CD4-positive, alpha-beta T cell treated with Interleukin-4 for 4 hours (primary cell): ENCODE measurements around the gene SCAND1.
"Not testable (repeated sequence)": the region's sequence is repeated elsewhere in the genome, so short reads cannot be mapped to it uniquely, and the experiment has no call there.

ENCODE experiments used
- DNase-seq: peaks from one replicate; pipeline ENCODE4 v3.0.0-alpha.2; 2020

SCAND1 gene

GRCh38 chr20:35954200-35954906, at the start of gene SCAND1:
TSS of gene SCAND1 (minus strand) at chr20:35954502. CDS start at chr20:35954284, 218 bp downstream.
- DNase-seq: peak; percentile 98

- no peak for DNase-seq
Observed at GRCh38 chr20:36004045-36004444, 49.7 kb upstream of the SCAND1 start.

GRCh38 chr20:36002855-36003254, 48.6 kb upstream of the SCAND1 start:
- DNase-seq: no peak

GRCh38 chr20:36001331-36001730, 47.0 kb upstream of the SCAND1 start:
- DNase-seq: not testable (repeated sequence)

DNA sequence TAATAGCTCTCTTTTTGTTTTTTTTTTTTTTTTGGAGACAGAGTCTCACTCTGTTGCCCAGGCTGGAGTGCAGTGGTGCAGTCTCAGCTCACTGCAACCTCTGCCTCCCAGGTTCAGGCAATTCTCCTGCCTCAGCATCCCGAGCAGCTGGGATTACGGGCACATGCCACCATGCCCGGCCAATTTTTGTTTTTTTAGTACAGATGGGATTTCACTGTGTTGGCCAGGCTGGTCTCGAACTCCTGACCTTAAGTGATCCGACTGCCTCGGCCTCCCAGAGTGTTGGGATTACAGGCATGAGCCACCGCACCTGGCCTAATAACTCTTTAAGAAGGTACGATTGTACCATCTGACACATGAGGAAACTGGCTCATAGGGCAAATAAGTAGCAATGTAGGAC, 42.2 kb upstream of the SCAND1 start:
- DNase-seq: not testable (repeated sequence)

- DNase-seq: peak; percentile 71
Observed at GRCh38 chr20:35994994-35995453, 40.7 kb upstream of the SCAND1 start.

DNA sequence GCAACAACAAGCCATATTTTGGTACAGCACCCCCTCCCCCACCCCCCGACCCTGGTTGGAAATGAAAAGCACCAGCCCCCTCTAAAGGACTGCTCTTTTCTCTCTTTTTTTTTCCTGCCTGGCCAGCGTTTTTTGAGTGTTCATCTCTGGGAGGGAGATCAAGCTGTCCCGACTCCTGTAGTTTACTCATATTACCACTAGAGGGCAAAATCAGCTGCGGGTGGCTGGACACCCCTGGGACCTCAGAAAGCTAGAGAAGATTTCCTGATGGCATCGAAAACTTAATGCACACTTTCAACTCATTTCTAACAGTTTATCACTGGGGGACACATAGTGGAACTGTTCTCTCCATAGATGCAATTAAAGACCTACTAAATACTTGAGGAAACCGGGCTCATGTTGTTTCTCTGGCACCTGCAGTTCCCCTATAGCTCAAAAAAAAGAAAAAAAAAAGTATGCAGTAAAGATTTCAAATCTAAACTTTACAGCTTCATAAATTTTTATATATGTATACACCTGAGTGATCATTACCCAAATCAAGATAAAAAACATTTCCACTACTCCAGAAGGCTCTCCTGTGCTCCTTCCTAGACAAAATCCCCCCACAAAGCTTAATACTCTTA, 38.5 kb upstream of the SCAND1 start:
- DNase-seq: peak; percentile 69

DNA sequence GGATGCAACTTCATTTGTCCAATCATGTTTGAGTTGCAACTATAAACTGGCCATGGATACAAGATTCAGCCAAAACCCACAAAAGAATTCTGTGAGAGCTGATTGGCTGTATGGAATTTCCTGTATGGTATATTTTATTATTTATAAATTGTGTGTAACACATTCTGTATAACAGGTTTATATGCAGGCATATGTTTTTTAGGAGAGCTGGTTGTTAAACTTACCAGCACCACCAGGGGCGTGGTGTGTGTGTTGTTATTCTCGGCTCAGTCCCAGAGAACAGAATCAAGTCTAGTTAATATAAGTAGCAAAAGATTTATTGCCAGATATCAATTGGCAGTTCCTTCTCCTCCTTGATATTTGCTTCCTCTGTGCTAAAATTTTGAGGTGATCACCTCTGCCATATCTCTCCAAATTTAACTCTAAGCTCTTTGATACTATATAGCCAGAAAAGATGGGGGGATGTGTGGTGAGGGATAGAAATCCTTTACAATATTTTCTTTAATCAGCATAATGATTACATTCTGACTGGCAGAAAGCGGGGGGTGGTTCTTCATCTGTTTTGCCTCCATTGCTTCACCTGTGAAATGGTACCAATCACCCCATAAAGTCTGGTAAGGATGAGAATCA, 37.0 kb upstream of the SCAND1 start:
- no peak for DNase-seq

DNA sequence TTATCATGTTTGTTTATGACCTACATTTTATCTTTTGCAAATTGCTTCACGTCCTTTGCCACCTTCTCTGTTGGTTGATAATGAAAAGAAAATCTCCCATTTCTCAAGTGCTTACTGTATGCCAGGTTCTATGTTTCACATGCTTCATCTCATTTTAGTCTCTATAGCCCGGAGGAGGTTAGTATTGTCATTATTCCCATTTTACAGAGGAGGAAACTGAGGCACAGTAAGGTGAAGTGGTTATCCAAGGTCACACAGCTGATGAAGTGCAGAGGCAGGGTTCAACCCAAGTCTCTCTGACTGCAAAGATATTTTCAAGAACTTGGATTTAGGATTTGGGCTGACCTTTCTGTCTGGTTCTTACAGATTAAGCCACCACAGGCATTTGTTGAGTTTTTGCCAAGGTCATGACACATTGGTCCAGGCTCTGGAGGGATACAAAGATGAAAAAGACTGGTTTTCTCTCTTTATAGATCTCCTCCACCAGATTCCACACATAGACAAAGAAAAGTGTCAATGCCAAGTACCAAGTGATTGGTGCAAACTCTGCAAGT, 34.7 kb upstream of the SCAND1 start:
- DNase-seq: no peak

DNA sequence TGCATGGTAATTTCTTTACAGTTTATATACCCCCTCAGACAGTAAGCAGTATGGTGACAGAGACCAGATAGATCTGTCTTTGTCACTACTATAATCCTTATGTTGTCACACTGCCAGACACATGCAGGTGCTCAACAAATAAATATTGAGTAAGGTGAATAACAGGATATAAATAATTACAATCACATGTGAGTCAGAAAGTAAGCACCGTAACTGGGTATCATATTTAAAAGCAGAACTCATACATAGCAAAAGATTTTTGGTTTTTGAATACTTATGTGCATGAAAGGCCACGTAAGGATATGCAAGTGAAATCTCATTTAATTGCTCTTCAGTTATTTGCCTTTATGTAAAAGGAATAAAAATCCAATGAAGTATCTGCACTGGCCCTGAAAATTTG, 31.5 kb upstream of the SCAND1 start:
- DNase-seq: no peak

DNA sequence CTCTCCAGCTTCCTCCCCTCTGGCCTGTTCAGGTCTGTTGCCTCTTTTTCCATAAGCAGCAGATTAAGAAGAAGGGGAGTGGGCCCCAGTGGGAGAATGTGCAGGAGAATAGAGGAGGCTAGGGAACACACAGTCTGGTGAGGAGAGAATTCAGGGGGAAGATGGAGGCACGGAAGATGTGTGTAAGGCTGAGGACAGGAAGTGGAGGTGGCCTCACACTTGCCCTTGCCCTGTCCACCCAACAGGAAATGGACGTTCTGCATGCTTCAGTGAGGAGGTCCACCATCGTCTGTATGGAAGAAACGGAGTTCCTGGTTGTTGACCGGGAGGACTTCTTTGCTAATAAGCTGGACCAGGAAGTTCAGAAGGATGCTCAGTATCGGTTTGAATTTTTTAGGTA, 30.1 kb upstream of the SCAND1 start:
- DNase-seq: no peak

DNA sequence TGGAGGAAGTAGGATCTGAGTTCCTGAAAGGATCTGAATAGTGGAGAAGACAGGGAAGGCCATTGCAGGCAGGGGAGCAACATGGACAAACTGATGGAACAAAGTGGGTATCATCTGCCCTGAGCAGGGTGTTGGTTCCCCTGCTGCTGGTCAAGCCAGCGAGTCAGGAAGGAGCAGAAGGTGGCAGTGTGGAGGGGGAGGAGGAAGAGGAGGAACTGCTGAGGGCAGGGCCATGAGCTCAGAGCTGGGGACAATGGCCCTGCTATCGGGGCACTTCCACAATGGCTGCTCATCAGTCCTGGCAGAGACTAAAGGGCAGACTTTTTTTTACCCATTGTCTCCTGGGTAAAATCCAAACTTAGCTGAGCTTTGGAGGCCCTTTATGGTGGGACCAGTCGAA, 27.7 kb upstream of the SCAND1 start:
- DNase-seq: no peak

- no peak for DNase-seq
Observed at GRCh38 chr20:35979544-35979943, 25.2 kb upstream of the SCAND1 start.

GRCh38 chr20:35978041-35978513, 23.8 kb upstream of the SCAND1 start:
- DNase-seq: no peak

DNA sequence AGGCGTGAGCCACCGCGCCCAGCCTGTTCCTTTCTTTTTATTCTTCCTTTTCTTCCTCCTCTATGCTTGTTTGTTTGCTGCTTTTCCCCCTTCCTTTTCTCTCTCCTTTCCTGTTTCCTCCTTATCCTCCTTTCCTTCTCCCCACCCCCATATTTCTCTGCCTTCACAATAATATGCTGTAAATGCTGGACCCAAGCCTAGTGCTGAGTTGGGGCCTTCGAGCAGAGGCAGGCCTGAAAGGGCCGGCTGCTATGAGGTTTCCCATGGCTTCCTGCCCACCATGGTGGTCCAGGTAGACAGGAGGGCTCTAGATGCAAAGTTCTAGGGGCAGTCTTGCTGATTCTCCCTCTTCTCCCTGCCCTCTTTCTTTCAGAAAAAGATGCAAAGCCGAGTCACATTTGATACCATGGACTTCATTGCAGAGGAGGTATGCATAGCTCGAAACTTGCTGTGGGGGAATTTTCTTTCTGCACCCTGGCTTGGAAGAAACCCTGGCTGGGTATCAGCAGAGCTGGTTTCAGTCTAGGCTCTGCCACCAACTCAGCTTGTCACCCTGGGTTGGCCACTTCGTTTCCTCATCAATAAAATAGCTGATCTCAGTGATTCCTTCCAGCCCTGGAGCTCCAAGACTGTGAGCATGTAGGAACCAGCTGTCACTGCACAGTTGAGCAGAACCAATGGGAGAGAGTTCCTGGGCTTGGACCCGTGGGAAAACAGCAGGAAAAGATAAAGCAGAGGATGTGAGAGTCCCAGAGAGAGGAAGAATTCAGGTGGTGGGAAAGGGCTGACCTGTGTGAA, 21.5 kb upstream of the SCAND1 start:
- no peak for DNase-seq

GRCh38 chr20:35974256-35974655, 20.0 kb upstream of the SCAND1 start:
- no peak for DNase-seq

- no peak for DNase-seq
Observed at GRCh38 chr20:35972462-35972861, 18.2 kb upstream of the SCAND1 start.

DNA sequence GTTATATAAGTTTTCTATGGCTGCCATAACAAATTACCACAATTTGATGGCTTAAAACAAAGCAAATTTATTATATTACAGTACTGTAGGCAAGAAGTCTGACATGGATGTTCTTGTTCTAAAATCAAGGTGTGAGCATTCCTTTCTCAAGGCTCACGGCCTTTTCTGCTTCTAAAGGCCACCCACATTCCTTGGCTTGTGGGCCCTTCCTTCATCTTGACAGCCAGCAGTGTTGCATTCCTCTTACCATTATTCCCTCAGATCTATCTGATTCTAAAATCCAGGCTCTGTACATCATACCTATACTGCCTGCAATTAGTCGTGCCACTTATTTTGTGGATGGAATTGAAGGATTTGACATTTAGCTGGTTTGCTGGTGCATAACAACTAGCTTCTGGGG, 17.7 kb upstream of the SCAND1 start:
- DNase-seq: no peak

- no peak for DNase-seq
Observed at GRCh38 chr20:35968930-35969329, 14.6 kb upstream of the SCAND1 start.

- DNase-seq: no peak
Observed at GRCh38 chr20:35967979-35968640, 13.8 kb upstream of the SCAND1 start, which contains the start of gene CNBD2. TSS of gene CNBD2 (plus strand) at chr20:35968590. CDS start at chr20:35968763, 173 bp downstream.

DNA sequence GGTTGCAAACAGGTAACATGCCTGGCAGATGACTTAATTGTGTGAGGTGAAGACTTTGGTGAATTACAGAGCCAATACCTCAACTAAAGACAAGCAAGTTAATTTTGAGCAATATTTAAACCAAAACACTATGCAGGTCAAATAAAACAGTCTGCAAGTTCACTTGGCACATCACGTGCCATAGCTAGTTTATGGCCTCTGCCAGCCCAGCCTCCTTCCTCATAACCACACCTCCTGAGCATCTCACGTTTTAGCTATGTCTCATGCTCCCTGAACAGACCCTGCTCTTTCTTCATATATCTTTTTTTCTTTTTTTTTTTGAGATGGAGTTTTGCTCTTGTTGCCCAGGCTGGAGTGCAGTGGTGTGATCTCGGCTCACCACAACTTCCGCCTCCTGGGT, 9.6 kb upstream of the SCAND1 start:
- no peak for DNase-seq

GRCh38 chr20:35959291-35959690, 5.0 kb upstream of the SCAND1 start:
- not testable (repeated sequence) for DNase-seq
